Subcutaneous adipose tissue (tissue), 4 donors: ENCODE measurements around the gene GAK. TPM values are rescaled to one million over a fixed set of nuclear protein-coding genes. Genes with fewer than 3 reads are reported as not detected.

Experiments used
- CTCF ChIP-seq: fragments of 450-650 bp; IDR thresholded peaks from one replicate; pipeline ENCODE4 v1.5.1; 2016; ENCODE audit warnings: low read depth, mild to moderate bottlenecking, control low read depth, antibody characterized with exemption, moderate library complexity
- total RNA-seq, 4 donors: library from RNA; depleted of rRNA; stranded (reverse); fragments of >200 nt; gene quantifications; one replicate each; pipeline ENCODE4 v1.1.0, GENCODE V29; 2016

The GAK gene
- total RNA-seq, 4 donors from 2014 or later: 37.3 to 124 (median 58.7) TPM

GRCh38 chr4:835148-836002, 96.7 kb downstream of the GAK start:
- TF ChIP-seq CTCF: no peak

GRCh38 chr4:834368-835147, 97.6 kb downstream of the GAK start:
- TF ChIP-seq CTCF: no peak

- TF ChIP-seq CTCF: no peak
Measured at GRCh38 chr4:833731-834367, 98.3 kb downstream of the GAK start.

GRCh38 chr4:833156-833555, 99.0 kb downstream of the GAK start:
- no peak for TF ChIP-seq CTCF

GRCh38 chr4:832536-832935, 99.6 kb downstream of the GAK start:
- TF ChIP-seq CTCF: no peak

- no peak for TF ChIP-seq CTCF
Measured at GRCh38 chr4:832108-832507, 100.0 kb downstream of the GAK start.

GRCh38 chr4:831483-831805, 100.7 kb downstream of the GAK start:
- TF ChIP-seq CTCF: no peak
